ENCODE data around the gene GP9. TPM values are rescaled to one million over a fixed set of nuclear protein-coding genes. Genes with fewer than 3 reads are reported as not detected.

GP9 gene
- total RNA-seq, 1 experiment from 2014 or later, result not detected

DNA sequence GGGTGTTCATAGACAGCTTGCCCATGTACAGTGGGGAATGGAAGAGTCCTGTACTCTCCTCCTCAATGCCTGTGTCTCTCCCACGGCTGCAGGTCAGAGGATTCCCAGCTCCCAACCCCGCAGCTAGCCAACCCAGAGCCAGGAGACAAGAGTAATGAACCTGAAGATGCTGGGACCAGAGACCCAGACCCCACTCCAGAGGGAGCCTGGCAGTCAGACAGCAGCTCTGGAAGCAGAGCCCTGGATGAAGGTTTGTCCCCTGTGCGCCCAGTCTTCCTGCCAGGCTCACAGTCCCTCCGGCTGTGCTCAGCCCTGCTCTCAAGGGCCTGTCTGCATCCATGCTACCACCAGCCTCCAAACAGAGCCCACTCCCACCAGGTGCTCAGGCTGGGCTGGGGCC is 30.0 kb upstream of the GP9 start:
- H3K4me3 Mint-ChIP-seq, result no peak overlapping the region
- Histone ChIP-seq H3K9me3 (ENCODE audit: control insufficient read depth, low read depth, low read length) (no peaks in the 10 kb centered on the region), H2AK5ac (ENCODE audit: insufficient read length, low read length) (no peak overlapping the region), H3T11ph (ENCODE audit: low read length) (no peak overlapping the region), H3K4me2 (ENCODE audit: insufficient read depth, insufficient read length, low read length) (no peak overlapping the region), H3K27ac (ENCODE audit: insufficient read length, low read depth, low read length) (no peak overlapping the region), H2BK15ac (ENCODE audit: low read depth, low read length) (no peak overlapping the region), H3K27me3 (ENCODE audit: insufficient read depth, low read length) (peaks cover 3% of the 10 kb centered on the region; the same call in 1 of the 2 replicates), H3K79me1 (ENCODE audit: insufficient read depth, low read depth, low read length, poor library complexity, severe bottlenecking) (no peaks in the 10 kb centered on the region), H2AFZ (ENCODE audit: low read length) (no peak overlapping the region), H2BK5ac (ENCODE audit: insufficient read length, low read length) (no peak overlapping the region), H4K5ac (ENCODE audit: insufficient read length, low read depth, low read length) (no peak overlapping the region), H3K18ac (ENCODE audit: insufficient read length, low read depth, low read length) (no peak overlapping the region), H3K4me1 (ENCODE audit: insufficient read depth, low read length) (no peaks in the 10 kb centered on the region), H3K9ac (ENCODE audit: extremely low read depth, insufficient read length, low read length) (no peak overlapping the region), H2BK120ac (ENCODE audit: low read depth, low read length, poor library complexity, severe bottlenecking) (no peak overlapping the region), H3K23ac (ENCODE audit: insufficient read length, low read depth, low read length) (no peak overlapping the region), H4K8ac (replicated peaks; ENCODE audit: insufficient read length, low read depth, low read length) (no peak overlapping the region), H2BK12ac (ENCODE audit: insufficient read length, low read depth, low read length) (no peak overlapping the region), H3K23me2 (ENCODE audit: insufficient read length, low read depth, low read length, poor library complexity, severe bottlenecking) (no peaks in the 10 kb centered on the region), H3K14ac (ENCODE audit: insufficient read depth, low read length) (no peak overlapping the region), H3K56ac (ENCODE audit: insufficient read length, low read depth, low read length) (no peak overlapping the region), H3K4ac (ENCODE audit: low read depth, low read length) (no peak overlapping the region), H4K20me1 (ENCODE audit: control insufficient read depth, insufficient read depth, insufficient read length) (no peaks in the 10 kb centered on the region), H3K79me2 (ENCODE audit: insufficient read depth, low read length) (no peaks in the 10 kb centered on the region), H4K91ac (ENCODE audit: insufficient read length, low read depth, low read length) (no peak overlapping the region), H2BK20ac (ENCODE audit: low read depth, low read length, poor library complexity, severe bottlenecking) (no peak overlapping the region)
- no CpG with 5 or more reads among the region's 4 CpGs for WGBS (ENCODE audit: extremely low coverage, insufficient read length, low lambda C conversion rate)
- H3K27ac Mint-ChIP-seq, result no peak overlapping the region
- peaks cover 0 to 3% of the 10 kb centered on the region in 2 experiments; a peak in 2 of 5 replicates for H3K9me3 Mint-ChIP-seq
- peaks cover 45% of the 10 kb centered on the region for H3K27me3 Mint-ChIP-seq (ENCODE audit: low read depth)
- no peak for DNase-seq
- no peaks in the 10 kb centered on the region for H3K36me3 Mint-ChIP-seq (ENCODE audit: insufficient read depth in 1 of 3, low read depth in 3 of 3)
- H3K4me1 Mint-ChIP-seq, result peaks cover 2 to 8% of the 10 kb centered on the region in 2 experiments; a peak in 3 of 4 replicates
- TF ChIP-seq, protein P1, sequence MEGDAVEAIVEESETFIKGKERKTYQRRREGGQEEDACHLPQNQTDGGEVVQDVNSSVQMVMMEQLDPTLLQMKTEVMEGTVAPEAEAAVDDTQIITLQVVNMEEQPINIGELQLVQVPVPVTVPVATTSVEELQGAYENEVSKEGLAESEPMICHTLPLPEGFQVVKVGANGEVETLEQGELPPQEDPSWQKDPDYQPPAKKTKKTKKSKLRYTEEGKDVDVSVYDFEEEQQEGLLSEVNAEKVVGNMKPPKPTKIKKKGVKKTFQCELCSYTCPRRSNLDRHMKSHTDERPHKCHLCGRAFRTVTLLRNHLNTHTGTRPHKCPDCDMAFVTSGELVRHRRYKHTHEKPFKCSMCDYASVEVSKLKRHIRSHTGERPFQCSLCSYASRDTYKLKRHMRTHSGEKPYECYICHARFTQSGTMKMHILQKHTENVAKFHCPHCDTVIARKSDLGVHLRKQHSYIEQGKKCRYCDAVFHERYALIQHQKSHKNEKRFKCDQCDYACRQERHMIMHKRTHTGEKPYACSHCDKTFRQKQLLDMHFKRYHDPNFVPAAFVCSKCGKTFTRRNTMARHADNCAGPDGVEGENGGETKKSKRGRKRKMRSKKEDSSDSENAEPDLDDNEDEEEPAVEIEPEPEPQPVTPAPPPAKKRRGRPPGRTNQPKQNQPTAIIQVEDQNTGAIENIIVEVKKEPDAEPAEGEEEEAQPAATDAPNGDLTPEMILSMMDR (conservative IDR thresholded peaks at IDR 0.05), result no peak

Measured in H9 (cell line).